HG03045 (cell line): Measurements from ENCODE around the gene IRX1.

Source experiments
- ATAC-seq: cut with Tn5 transposase; IDR thresholded peaks from one replicate; pipeline ENCODE4 v1.9.1; 2021; ENCODE audit warnings: mild to moderate bottlenecking, moderate library complexity; ENCODE audit not compliant: unreplicated experiment

Gene IRX1

GRCh38 chr5:3600106-3601060 is 4.8 kb downstream of the IRX1 start:
- no peak for ATAC-seq

GRCh38 chr5:3601061-3601710 is 5.6 kb downstream of the IRX1 start:
- ATAC-seq = no peak

GRCh38 chr5:3601911-3602782 is 6.5 kb downstream of the IRX1 start:
- ATAC-seq = no peak

GRCh38 chr5:3602785-3603502 is 7.3 kb downstream of the IRX1 start:
- no peak for ATAC-seq

GRCh38 chr5:3604501-3604900 is 8.9 kb downstream of the IRX1 start:
- ATAC-seq = no peak

- no peak for ATAC-seq
Observed at GRCh38 chr5:3605298-3606010, 9.8 kb downstream of the IRX1 start.

GRCh38 chr5:3606121-3606831 is 10.6 kb downstream of the IRX1 start:
- ATAC-seq = no peak

GRCh38 chr5:3607541-3608181 is 12.0 kb downstream of the IRX1 start:
- no peak for ATAC-seq

- ATAC-seq = no peak
Observed at GRCh38 chr5:3609120-3609681, 13.6 kb downstream of the IRX1 start.

GRCh38 chr5:3612591-3613042 is 17.0 kb downstream of the IRX1 start:
- no peak for ATAC-seq

GRCh38 chr5:3613726-3614125 is 18.1 kb downstream of the IRX1 start:
- no peak for ATAC-seq

- ATAC-seq = no peak
Observed at GRCh38 chr5:3615217-3615616, 19.6 kb downstream of the IRX1 start.

GRCh38 chr5:3615829-3616228 is 20.2 kb downstream of the IRX1 start:
- no peak for ATAC-seq

GRCh38 chr5:3619579-3619978 is 23.9 kb downstream of the IRX1 start:
- no peak for ATAC-seq

GRCh38 chr5:3622961-3623360 is 27.3 kb downstream of the IRX1 start:
- ATAC-seq = no peak

- ATAC-seq = no peak
Observed at GRCh38 chr5:3625626-3626025, 30.0 kb downstream of the IRX1 start.

- no peak for ATAC-seq
Observed at GRCh38 chr5:3634061-3634460, 38.4 kb downstream of the IRX1 start.

- no peak for ATAC-seq
Observed at GRCh38 chr5:3639175-3639574, 43.5 kb downstream of the IRX1 start.
